Breast epithelium (tissue), 4 donors: ENCODE data around the gene TSPAN1. TPM values are rescaled to one million over a fixed set of nuclear protein-coding genes. Genes with fewer than 3 reads are reported as not detected.

Experiments used
- DNase-seq, 2 donors: peaks; one replicate each; pipeline ENCODE4 v3.0.0-alpha.2; 2019; ENCODE audit warnings: low spot score in 2 of 2
- H3K27ac ChIP-seq, 2 donors: fragments of 200-600 bp; sonication (generic) in 1 of 2; one replicate each; pipeline ENCODE4 v1.5.1; 2016 to 2019; ENCODE audit warnings: mild to moderate bottlenecking in 1 of 2
- H3K27me3 ChIP-seq, 2 donors: fragments of 200-600 bp; sonication (generic) in 1 of 2; one replicate each; pipeline versions ENCODE4 v1.5.1 to v1.6.0; 2017 to 2019; ENCODE audit warnings: control low read depth in 1 of 2, mild to moderate bottlenecking in 1 of 2
- H3K36me3 ChIP-seq: fragments of 200-600 bp; one replicate; pipeline ENCODE4 v1.5.1; 2019
- H3K4me1 ChIP-seq, 2 donors: fragments of 200-600 bp; sonication (generic); one replicate each; pipeline ENCODE4 v1.5.1; 2016 to 2019; ENCODE audit warnings: control low read depth in 1 of 2
- H3K4me3 ChIP-seq, 3 donors: fragments of 200-600 bp; sonication (generic); 1 replicate in 2 of 3; 2 replicates in 1 of 3; pipeline ENCODE4 v1.5.1; 2016 to 2019; ENCODE audit warnings: mild to moderate bottlenecking in 3 of 3, moderate library complexity in 2 of 3
- H3K9me3 ChIP-seq, 2 donors: fragments of 200-600 bp; sonication (generic) in 1 of 2; one replicate each; pipeline ENCODE4 v1.5.1; 2016 to 2019; ENCODE audit warnings: control low read depth in 1 of 2
- POLR2A ChIP-seq: fragments of 450-650 bp; IDR thresholded peaks from one replicate; pipeline ENCODE4 v1.6.1; 2016; ENCODE audit warnings: antibody characterized with exemption, mild to moderate bottlenecking, moderate library complexity
- POLR2AphosphoS5 ChIP-seq, 3 donors: sonication (generic); formaldehyde crosslinking; IDR thresholded peaks; one replicate each; pipeline ENCODE4 v1.6.1; 2017; ENCODE audit warnings: antibody characterized with exemption in 3 of 3
- intact Hi-C: fragments of 100-400 bp; cut with DNase I; formaldehyde crosslinking; loops from one replicate; pipeline ENCODE4 v1.15.1; 2023; ENCODE audit warnings: low total_unique reads
- total RNA-seq, 3 donors: library from RNA; depleted of rRNA; stranded (reverse); fragments of >200 nt; gene quantifications; one replicate each; pipeline ENCODE4 v1.1.0, GENCODE V29; 2016
- TF ChIP-seq, protein P1 (sequence below), 3 donors: fragments of 450-650 bp; IDR thresholded peaks; one replicate each; pipeline ENCODE4 v1.5.1; 2016 to 2017; ENCODE audit warnings: antibody characterized with exemption in 3 of 3, mild to moderate bottlenecking in 3 of 3, moderate library complexity in 3 of 3

TSPAN1 gene
- total RNA-seq, 3 donors from 2014 or later: 0.48 to 26.2 (median 8.9) TPM

GRCh38 chr1:46194641-46195193, 19.8 kb downstream of the TSPAN1 start:
- Histone ChIP-seq H3K9me3 (no peaks in the 10 kb centered on the region), H3K27ac (no peak overlapping the region), H3K36me3 (no peaks in the 10 kb centered on the region), H3K4me3 (no peak overlapping the region), H3K27me3 (no peaks in the 10 kb centered on the region), H3K4me1 (peaks cover 0 to 12% of the 10 kb centered on the region in 2 donors)
- DNase-seq: no peak
- TF ChIP-seq, protein P1, sequence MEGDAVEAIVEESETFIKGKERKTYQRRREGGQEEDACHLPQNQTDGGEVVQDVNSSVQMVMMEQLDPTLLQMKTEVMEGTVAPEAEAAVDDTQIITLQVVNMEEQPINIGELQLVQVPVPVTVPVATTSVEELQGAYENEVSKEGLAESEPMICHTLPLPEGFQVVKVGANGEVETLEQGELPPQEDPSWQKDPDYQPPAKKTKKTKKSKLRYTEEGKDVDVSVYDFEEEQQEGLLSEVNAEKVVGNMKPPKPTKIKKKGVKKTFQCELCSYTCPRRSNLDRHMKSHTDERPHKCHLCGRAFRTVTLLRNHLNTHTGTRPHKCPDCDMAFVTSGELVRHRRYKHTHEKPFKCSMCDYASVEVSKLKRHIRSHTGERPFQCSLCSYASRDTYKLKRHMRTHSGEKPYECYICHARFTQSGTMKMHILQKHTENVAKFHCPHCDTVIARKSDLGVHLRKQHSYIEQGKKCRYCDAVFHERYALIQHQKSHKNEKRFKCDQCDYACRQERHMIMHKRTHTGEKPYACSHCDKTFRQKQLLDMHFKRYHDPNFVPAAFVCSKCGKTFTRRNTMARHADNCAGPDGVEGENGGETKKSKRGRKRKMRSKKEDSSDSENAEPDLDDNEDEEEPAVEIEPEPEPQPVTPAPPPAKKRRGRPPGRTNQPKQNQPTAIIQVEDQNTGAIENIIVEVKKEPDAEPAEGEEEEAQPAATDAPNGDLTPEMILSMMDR (IDR thresholded peaks at IDR 0.05): no peak
- no peak for TF ChIP-seq POLR2A
- no peak for TF ChIP-seq POLR2AphosphoS5 (IDR thresholded peaks at IDR 0.05)
- intact Hi-C loops: no loop called here

GRCh38 chr1:46196609-46197008, 21.7 kb downstream of the TSPAN1 start:
- DNase-seq: no peak
- no peaks in the 10 kb centered on the region for H3K36me3 ChIP-seq
- no peaks in the 10 kb centered on the region for H3K27me3 ChIP-seq
- no peaks in the 10 kb centered on the region for H3K9me3 ChIP-seq
- TF ChIP-seq POLR2A: no peak
- TF ChIP-seq POLR2AphosphoS5 (IDR thresholded peaks at IDR 0.05): no peak
- TF ChIP-seq, protein P1 (IDR thresholded peaks at IDR 0.05): no peak
- H3K27ac ChIP-seq: no peak overlapping the region
- H3K4me1 ChIP-seq: peaks cover 0 to 12% of the 10 kb centered on the region in 2 donors
- intact Hi-C loops: no loop called here
- H3K4me3 ChIP-seq: no peak overlapping the region

GRCh38 chr1:46197560-46197963, 22.7 kb downstream of the TSPAN1 start:
- no peaks in the 10 kb centered on the region for H3K27me3 ChIP-seq
- peaks cover 0 to 12% of the 10 kb centered on the region in 2 donors for H3K4me1 ChIP-seq
- no peak for TF ChIP-seq POLR2AphosphoS5 (IDR thresholded peaks at IDR 0.05)
- TF ChIP-seq POLR2A: no peak
- TF ChIP-seq, protein P1 (IDR thresholded peaks at IDR 0.05): no peak
- H3K4me3 ChIP-seq: peak overlapping the region; percentile 74 to 91 (median 81)
- no peaks in the 10 kb centered on the region for H3K36me3 ChIP-seq
- DNase-seq: no peak
- no peaks in the 10 kb centered on the region for H3K9me3 ChIP-seq
- peak overlapping the region; percentile 71 to 78 for H3K27ac ChIP-seq
- intact Hi-C loops: no loop called here

- Histone ChIP-seq H3K27me3 (no peaks in the 10 kb centered on the region), H3K9me3 (no peaks in the 10 kb centered on the region), H3K4me3 (peak within 1 kb of the TSS; percentile 74 to 91 (median 81)), H3K27ac (peak within 1 kb of the TSS; percentile 76 to 78), H3K36me3 (no peaks in the 10 kb centered on the region), H3K4me1 (peaks cover 0 to 12% of the 10 kb centered on the region in 2 donors)
- TF ChIP-seq POLR2AphosphoS5 (IDR thresholded peaks at IDR 0.05) (no peak), POLR2A (no peak)
- TF ChIP-seq, protein P1 (IDR thresholded peaks at IDR 0.05): no peak
- no peak for DNase-seq
- intact Hi-C loops: no loop called here
Measured at GRCh38 chr1:46197964-46198811, 23.3 kb downstream of the TSPAN1 start, which contains the start of gene POMGNT1. TSS of gene POMGNT1 (minus strand) at chr1:46198434. CDS start at chr1:46197821, 613 bp downstream.

- no peaks in the 10 kb centered on the region for H3K36me3 ChIP-seq
- peaks cover 0 to 12% of the 10 kb centered on the region in 2 donors for H3K4me1 ChIP-seq
- no peaks in the 10 kb centered on the region for H3K27me3 ChIP-seq
- TF ChIP-seq POLR2A: no peak
- TF ChIP-seq, protein P1 (IDR thresholded peaks at IDR 0.05): no peak
- TF ChIP-seq POLR2AphosphoS5 (IDR thresholded peaks at IDR 0.05): no peak
- DNase-seq: no peak
- intact Hi-C loops: no loop called here
- no peak overlapping the region for H3K27ac ChIP-seq
- peak overlapping the region in 2 of 3 donors; percentile 81 to 91 for H3K4me3 ChIP-seq
- H3K9me3 ChIP-seq: no peaks in the 10 kb centered on the region
Measured at GRCh38 chr1:46199233-46199749, 24.4 kb downstream of the TSPAN1 start.
